ENCODE data around the gene OR52A1. TPM values are rescaled to one million over a fixed set of nuclear protein-coding genes. Genes with fewer than 3 reads are reported as not detected.
"Not testable (repeated sequence)": the region's sequence is repeated elsewhere in the genome, so short reads cannot be mapped to it uniquely, and the experiment has no call there.

Gene OR52A1
- total RNA-seq, 1 experiment from 2014 or later, result not detected

- TF ChIP-seq CTCF (IDR thresholded peaks at IDR 0.05; ENCODE audit: unreplicated experiment), result no peak
- Mint-ChIP-seq H3K4me1 (ENCODE audit: insufficient read depth, unreplicated experiment) (no peaks in the 10 kb centered on the region), H3K4me3 (ENCODE audit: unreplicated experiment) (no peak overlapping the region), H3K27me3 (ENCODE audit: insufficient read depth, unreplicated experiment) (peaks cover 13% of the 10 kb centered on the region), H3K9me3 (ENCODE audit: unreplicated experiment) (peaks cover 4% of the 10 kb centered on the region), H3K27ac (ENCODE audit: low read depth, unreplicated experiment) (no peak overlapping the region), H3K36me3 (ENCODE audit: insufficient read depth, unreplicated experiment) (peaks cover 7% of the 10 kb centered on the region)
- DNase-seq (ENCODE audit: unreplicated experiment), result no peak
- intact Hi-C loops (cut with micrococcal nuclease), result no loop called here
- ChIA-PET POLR2A (no interaction called here), CTCF (interaction anchor here (0.6 kb wide), 2 partner anchors 14 to 101 kb away, joined by 4 read pairs; no protein-coding TSS in a partner anchor)
- no TSS peak for BruUV-seq (replicated peaks)
Observed at GRCh38 chr11:5188201-5188600, 33.6 kb upstream of the OR52A1 start.

- no peak overlapping the region for H3K4me3 Mint-ChIP-seq (ENCODE audit: unreplicated experiment)
- POLR2A ChIA-PET, result no interaction called here
- peaks cover 4% of the 10 kb centered on the region for H3K27me3 Mint-ChIP-seq (ENCODE audit: insufficient read depth, unreplicated experiment)
- peak; percentile 2 for DNase-seq (ENCODE audit: unreplicated experiment)
- no peaks in the 10 kb centered on the region for H3K4me1 Mint-ChIP-seq (ENCODE audit: insufficient read depth, unreplicated experiment)
- BruUV-seq (replicated peaks), result no TSS peak
- no peak for TF ChIP-seq CTCF (IDR thresholded peaks at IDR 0.05; ENCODE audit: unreplicated experiment)
- intact Hi-C loops (cut with micrococcal nuclease), result no loop called here
- no peaks in the 10 kb centered on the region for H3K36me3 Mint-ChIP-seq (ENCODE audit: insufficient read depth, unreplicated experiment)
- H3K9me3 Mint-ChIP-seq (ENCODE audit: unreplicated experiment), result no peaks in the 10 kb centered on the region
- no peak overlapping the region for H3K27ac Mint-ChIP-seq (ENCODE audit: low read depth, unreplicated experiment)
- CTCF ChIA-PET, result interaction anchor here (0.6 kb wide), 1 partner anchor 991 kb away, joined by 4 read pairs; no protein-coding TSS in a partner anchor
Observed at GRCh38 chr11:5178046-5178837, 23.7 kb upstream of the OR52A1 start.

- H3K27ac Mint-ChIP-seq (ENCODE audit: low read depth, unreplicated experiment), result no peak overlapping the region
- POLR2A ChIA-PET, result no interaction called here
- H3K27me3 Mint-ChIP-seq (ENCODE audit: insufficient read depth, unreplicated experiment), result peaks cover 33% of the 10 kb centered on the region
- intact Hi-C loops (cut with micrococcal nuclease), result no loop called here
- H3K4me1 Mint-ChIP-seq (ENCODE audit: insufficient read depth, unreplicated experiment), result no peaks in the 10 kb centered on the region
- CTCF ChIA-PET, result no interaction called here
- DNase-seq (ENCODE audit: unreplicated experiment), result no peak
- H3K36me3 Mint-ChIP-seq (ENCODE audit: insufficient read depth, unreplicated experiment), result no peaks in the 10 kb centered on the region
- no peak overlapping the region for H3K4me3 Mint-ChIP-seq (ENCODE audit: unreplicated experiment)
- no TSS peak for BruUV-seq (replicated peaks)
- no peak for TF ChIP-seq CTCF (IDR thresholded peaks at IDR 0.05; ENCODE audit: unreplicated experiment)
- H3K9me3 Mint-ChIP-seq (ENCODE audit: unreplicated experiment), result no peaks in the 10 kb centered on the region
Observed at GRCh38 chr11:5174934-5175333, 20.4 kb upstream of the OR52A1 start.

GRCh38 chr11:5171856-5172255, 17.3 kb upstream of the OR52A1 start:
- Mint-ChIP-seq H3K9me3 (ENCODE audit: unreplicated experiment) (no peaks in the 10 kb centered on the region), H3K27me3 (ENCODE audit: insufficient read depth, unreplicated experiment) (peaks cover 33% of the 10 kb centered on the region), H3K27ac (ENCODE audit: low read depth, unreplicated experiment) (no peak overlapping the region), H3K4me1 (ENCODE audit: insufficient read depth, unreplicated experiment) (no peaks in the 10 kb centered on the region), H3K36me3 (ENCODE audit: insufficient read depth, unreplicated experiment) (no peaks in the 10 kb centered on the region), H3K4me3 (ENCODE audit: unreplicated experiment) (no peak overlapping the region)
- BruUV-seq (replicated peaks), result no TSS peak
- CTCF ChIA-PET, result no interaction called here
- intact Hi-C loops (cut with micrococcal nuclease), result no loop called here
- no peak for TF ChIP-seq CTCF (IDR thresholded peaks at IDR 0.05; ENCODE audit: unreplicated experiment)
- POLR2A ChIA-PET, result no interaction called here
- no peak for DNase-seq (ENCODE audit: unreplicated experiment)

GRCh38 chr11:5165898-5166297, 11.3 kb upstream of the OR52A1 start:
- H3K36me3 Mint-ChIP-seq (ENCODE audit: insufficient read depth, unreplicated experiment); H3K4me1 Mint-ChIP-seq (ENCODE audit: insufficient read depth, unreplicated experiment); CTCF ChIA-PET; H3K27ac Mint-ChIP-seq (ENCODE audit: low read depth, unreplicated experiment); BruUV-seq (replicated peaks); H3K9me3 Mint-ChIP-seq (ENCODE audit: unreplicated experiment); DNase-seq (ENCODE audit: unreplicated experiment); intact Hi-C loops (cut with micrococcal nuclease); H3K4me3 Mint-ChIP-seq (ENCODE audit: unreplicated experiment): not testable (repeated sequence)
- peaks cover 26% of the 10 kb centered on the region for H3K27me3 Mint-ChIP-seq (ENCODE audit: insufficient read depth, unreplicated experiment)
- POLR2A ChIA-PET, result interaction anchor here (0.7 kb wide), 1 partner anchor 965 kb away, joined by 3 read pairs; no protein-coding TSS in a partner anchor

- H3K27me3 Mint-ChIP-seq (ENCODE audit: insufficient read depth, unreplicated experiment), result peaks cover 21% of the 10 kb centered on the region
- BruUV-seq (replicated peaks); H3K4me3 Mint-ChIP-seq (ENCODE audit: unreplicated experiment); CTCF ChIA-PET; H3K36me3 Mint-ChIP-seq (ENCODE audit: insufficient read depth, unreplicated experiment); intact Hi-C loops (cut with micrococcal nuclease); DNase-seq (ENCODE audit: unreplicated experiment); H3K27ac Mint-ChIP-seq (ENCODE audit: low read depth, unreplicated experiment); H3K9me3 Mint-ChIP-seq (ENCODE audit: unreplicated experiment); POLR2A ChIA-PET; H3K4me1 Mint-ChIP-seq (ENCODE audit: insufficient read depth, unreplicated experiment): not testable (repeated sequence)
Observed at GRCh38 chr11:5164807-5165206, 10.2 kb upstream of the OR52A1 start.

All from MCF 10A (cell line).